ENCODE results near the gene ZDHHC24.

The ZDHHC24 gene

DNA sequence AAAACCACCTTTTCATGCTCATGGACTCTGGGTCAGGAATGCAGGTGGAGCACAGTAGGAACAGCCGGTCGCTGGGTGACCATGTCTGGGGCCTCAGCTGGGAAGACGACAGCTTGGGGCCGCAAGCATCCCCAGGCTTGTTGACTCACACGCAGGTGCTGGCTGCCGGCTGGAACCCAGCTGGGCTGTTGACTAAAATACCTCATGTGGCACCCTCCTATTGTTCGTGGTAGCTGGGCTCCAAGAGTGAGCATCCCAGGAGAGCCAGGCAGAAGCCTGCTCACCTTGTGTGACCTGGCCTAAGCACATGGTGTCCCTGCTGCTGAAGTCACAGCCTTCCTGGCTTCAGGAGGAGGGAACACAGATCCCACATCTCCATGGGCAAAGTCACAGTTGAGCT, 56.2 kb downstream of the ZDHHC24 start:
- H3K27ac Mint-ChIP-seq = no peak overlapping the region
- H3K9me3 Mint-ChIP-seq = no peaks in the 10 kb centered on the region
- DNase-seq = no peak
- no peak overlapping the region for H3K4me3 Mint-ChIP-seq
- H3K36me3 Mint-ChIP-seq (ENCODE audit: low read depth) = peaks cover 10% of the 10 kb centered on the region
- no peaks in the 10 kb centered on the region for H3K27me3 Mint-ChIP-seq (ENCODE audit: low read depth, poor library complexity)
- peaks cover 4% of the 10 kb centered on the region for H3K4me1 Mint-ChIP-seq
- TF ChIP-seq, protein P1, sequence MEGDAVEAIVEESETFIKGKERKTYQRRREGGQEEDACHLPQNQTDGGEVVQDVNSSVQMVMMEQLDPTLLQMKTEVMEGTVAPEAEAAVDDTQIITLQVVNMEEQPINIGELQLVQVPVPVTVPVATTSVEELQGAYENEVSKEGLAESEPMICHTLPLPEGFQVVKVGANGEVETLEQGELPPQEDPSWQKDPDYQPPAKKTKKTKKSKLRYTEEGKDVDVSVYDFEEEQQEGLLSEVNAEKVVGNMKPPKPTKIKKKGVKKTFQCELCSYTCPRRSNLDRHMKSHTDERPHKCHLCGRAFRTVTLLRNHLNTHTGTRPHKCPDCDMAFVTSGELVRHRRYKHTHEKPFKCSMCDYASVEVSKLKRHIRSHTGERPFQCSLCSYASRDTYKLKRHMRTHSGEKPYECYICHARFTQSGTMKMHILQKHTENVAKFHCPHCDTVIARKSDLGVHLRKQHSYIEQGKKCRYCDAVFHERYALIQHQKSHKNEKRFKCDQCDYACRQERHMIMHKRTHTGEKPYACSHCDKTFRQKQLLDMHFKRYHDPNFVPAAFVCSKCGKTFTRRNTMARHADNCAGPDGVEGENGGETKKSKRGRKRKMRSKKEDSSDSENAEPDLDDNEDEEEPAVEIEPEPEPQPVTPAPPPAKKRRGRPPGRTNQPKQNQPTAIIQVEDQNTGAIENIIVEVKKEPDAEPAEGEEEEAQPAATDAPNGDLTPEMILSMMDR (IDR thresholded peaks at IDR 0.05) = no peak

DNA sequence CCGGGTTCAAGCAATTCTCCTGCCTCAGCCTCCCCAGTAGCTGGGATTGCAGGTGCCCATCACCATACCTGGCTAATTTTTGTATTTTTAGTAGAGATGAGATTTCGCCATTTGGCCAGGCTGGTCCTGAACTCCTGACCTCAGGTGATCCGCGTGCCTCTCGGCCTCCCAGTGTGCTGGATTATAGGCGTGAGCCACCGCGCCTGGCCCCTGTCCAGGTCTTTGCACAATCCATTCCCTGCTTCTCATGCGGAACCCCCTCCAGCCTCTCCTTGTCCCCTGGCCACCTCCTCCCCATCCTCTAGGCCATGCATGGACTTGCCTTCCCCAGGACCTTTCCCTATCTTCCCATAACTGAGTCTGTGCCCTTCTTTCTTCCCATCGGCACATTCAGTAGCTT, 56.9 kb downstream of the ZDHHC24 start:
- no peak for DNase-seq
- Mint-ChIP-seq H3K4me1 (peaks cover 4% of the 10 kb centered on the region), H3K27me3 (ENCODE audit: low read depth, poor library complexity) (no peaks in the 10 kb centered on the region), H3K4me3 (no peak overlapping the region), H3K9me3 (no peaks in the 10 kb centered on the region), H3K36me3 (ENCODE audit: low read depth) (peaks cover 10% of the 10 kb centered on the region), H3K27ac (peak overlapping the region; percentile 83)
- TF ChIP-seq, protein P1 (IDR thresholded peaks at IDR 0.05) = no peak

DNA sequence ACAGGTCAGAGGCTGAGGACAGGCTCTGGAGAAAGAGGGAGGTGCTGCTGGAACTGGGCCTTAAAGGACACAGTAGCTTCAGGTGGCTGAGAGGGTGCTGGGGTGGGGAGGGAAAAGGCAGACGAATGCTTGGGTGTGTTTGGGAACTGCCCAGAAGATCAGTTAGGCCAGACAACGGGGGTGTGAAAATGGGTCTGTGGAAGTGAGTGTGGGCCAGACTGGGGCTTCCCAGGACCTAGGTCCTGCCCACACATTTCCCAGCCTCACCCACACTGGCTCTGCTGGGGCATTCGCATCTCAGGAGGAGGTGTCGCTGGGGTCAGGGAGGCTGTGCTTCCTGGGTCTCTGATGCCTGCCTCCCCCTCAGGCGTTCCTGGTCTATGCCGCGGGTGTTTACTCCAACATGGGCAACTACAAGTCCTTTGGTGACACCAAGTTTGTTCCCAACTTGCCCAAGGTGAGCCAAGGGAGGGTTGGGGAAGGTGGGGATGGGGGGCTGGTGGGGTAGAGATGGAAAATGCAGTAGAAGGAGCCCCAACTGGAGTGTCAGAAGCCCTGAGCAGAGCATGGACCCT, 61.0 kb downstream of the ZDHHC24 start:
- H3K27me3 Mint-ChIP-seq (ENCODE audit: low read depth, poor library complexity) = peaks cover 3% of the 10 kb centered on the region
- peaks cover 5% of the 10 kb centered on the region for H3K4me1 Mint-ChIP-seq
- H3K27ac Mint-ChIP-seq = peak overlapping the region; percentile 57
- DNase-seq = no peak
- H3K36me3 Mint-ChIP-seq (ENCODE audit: low read depth) = peaks cover 5% of the 10 kb centered on the region
- no peak overlapping the region for H3K4me3 Mint-ChIP-seq
- TF ChIP-seq, protein P1 (IDR thresholded peaks at IDR 0.05) = no peak
- no peaks in the 10 kb centered on the region for H3K9me3 Mint-ChIP-seq

DNA sequence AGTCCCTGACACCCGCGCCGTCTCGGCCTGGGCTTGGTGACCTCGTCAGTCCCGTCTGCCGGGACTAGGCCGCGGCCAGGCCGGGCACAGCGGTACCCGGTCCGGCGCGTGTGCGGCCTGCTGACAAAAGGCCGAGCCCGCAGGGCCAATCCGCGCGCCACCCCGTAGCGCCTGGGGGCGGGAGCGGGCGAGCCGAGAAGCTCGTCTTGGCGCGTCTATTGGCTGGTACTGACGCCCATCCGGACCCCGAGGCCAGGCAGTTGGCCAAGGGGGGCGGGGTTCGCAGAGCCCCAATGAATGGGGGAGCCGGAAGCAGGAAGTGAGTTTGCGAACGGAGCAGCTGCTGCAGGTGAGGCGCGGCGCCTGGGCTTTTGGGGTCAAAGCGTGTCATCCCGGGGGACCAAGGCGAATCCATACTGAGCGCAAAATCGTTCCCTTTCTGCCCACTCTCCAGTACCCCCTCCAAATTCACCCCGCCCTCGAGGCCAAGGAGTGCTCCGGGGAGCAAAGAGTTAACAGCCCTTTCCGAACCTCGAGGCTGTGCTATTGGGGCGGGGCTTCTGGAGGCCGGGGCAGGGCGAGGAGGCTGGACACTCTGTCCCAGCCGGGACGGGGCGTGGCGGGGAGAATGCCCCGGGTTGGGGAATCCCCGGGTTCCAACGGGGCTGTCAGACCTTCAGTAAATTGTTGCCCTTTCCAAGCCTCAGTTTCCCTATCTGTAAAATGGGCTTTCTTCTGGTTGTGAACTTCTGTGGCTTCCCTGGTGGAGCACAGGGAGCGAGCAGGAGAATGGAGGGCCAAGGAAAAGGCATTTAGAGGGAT, 65.5 kb downstream of the ZDHHC24 start, which contains the start of gene DPP3:
TSS of gene DPP3 (plus strand) at position 318 of the 822 bp plus-strand sequence. CDS start 1,767 bp downstream, outside the sequence.
- Mint-ChIP-seq H3K4me1 (peaks cover 40% of the 10 kb centered on the region), H3K4me3 (peak within 1 kb of the TSS; percentile 95), H3K27me3 (ENCODE audit: low read depth, poor library complexity) (peaks cover 3% of the 10 kb centered on the region), H3K27ac (peak within 1 kb of the TSS; percentile 69), H3K9me3 (no peaks in the 10 kb centered on the region), H3K36me3 (ENCODE audit: low read depth) (no peaks in the 10 kb centered on the region)
- TF ChIP-seq, protein P1 (IDR thresholded peaks at IDR 0.05) = no peak
- DNase-seq = peak; percentile 98

DNA sequence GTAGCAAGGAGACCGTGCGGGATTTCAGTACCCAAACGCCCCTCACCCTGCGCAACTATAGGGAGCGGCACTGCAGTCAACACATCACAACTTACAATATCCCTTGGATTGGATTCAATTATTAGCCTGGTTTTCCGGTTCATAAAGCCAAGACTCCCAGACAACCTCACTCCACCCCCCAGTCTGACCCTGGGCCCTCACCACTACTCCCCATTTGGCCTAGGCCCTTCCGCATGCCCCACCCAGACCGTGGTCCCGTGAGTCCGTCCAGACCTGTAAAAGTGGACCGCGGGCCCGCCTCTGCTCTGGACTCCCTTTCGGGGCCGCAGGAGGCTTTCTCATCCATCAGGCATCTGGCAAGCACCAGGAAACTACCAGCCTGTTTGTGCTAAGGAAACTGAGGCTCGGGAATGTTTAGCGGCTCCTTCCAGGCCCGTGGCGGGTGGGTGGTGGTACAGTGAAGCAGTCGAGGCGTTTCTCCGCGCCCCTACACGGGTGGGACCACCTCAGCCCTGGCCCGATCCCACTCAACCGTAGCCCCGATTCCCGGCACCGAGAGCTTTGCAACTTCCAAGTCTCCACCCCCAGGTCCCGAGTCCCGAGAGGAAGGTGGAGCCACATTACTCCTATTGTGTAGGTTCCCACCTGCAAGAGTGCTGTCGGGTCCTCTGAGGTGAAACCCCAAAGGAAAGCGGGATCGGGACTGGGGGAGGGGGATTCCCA, 66.3 kb downstream of the ZDHHC24 start:
- H3K9me3 Mint-ChIP-seq = no peaks in the 10 kb centered on the region
- no peak for DNase-seq
- H3K27ac Mint-ChIP-seq = peak overlapping the region; percentile 69
- TF ChIP-seq, protein P1 (IDR thresholded peaks at IDR 0.05) = no peak
- H3K4me1 Mint-ChIP-seq = peaks cover 40% of the 10 kb centered on the region
- H3K36me3 Mint-ChIP-seq (ENCODE audit: low read depth) = no peaks in the 10 kb centered on the region
- H3K27me3 Mint-ChIP-seq (ENCODE audit: low read depth, poor library complexity) = peaks cover 3% of the 10 kb centered on the region
- peak overlapping the region; percentile 95 for H3K4me3 Mint-ChIP-seq

Data from nephron progenitor cell (in vitro differentiated cells).